Tibial artery (tissue), 4 donors: ENCODE data around the gene SDR42E1.

Source experiments
- DNase-seq, 2 donors: peaks; one replicate each; pipeline ENCODE4 v3.0.0-alpha.2; 2019
- H3K27ac ChIP-seq, 2 donors: fragments of 200-600 bp; sonication (generic) in 1 of 2; 1 replicate in 1 of 2; 2 replicates in 1 of 2; pipeline ENCODE4 v1.5.1; 2018 to 2019; ENCODE audit warnings: mild to moderate bottlenecking in 1 of 2
- H3K27me3 ChIP-seq, 2 donors: fragments of 200-600 bp; sonication (generic) in 1 of 2; one replicate each; pipeline versions ENCODE4 v1.5.1 to v1.6.0; 2016 to 2019
- H3K36me3 ChIP-seq, 3 donors: fragments of 200-600 bp; sonication (generic) in 2 of 3; one replicate each; pipeline ENCODE4 v1.5.1; 2016 to 2019; ENCODE audit warnings: mild to moderate bottlenecking in 2 of 3
- H3K4me1 ChIP-seq, 4 donors: fragments of 200-600 bp; sonication (generic) in 2 of 4; 1 replicate in 3 of 4; 2 replicates in 1 of 4; pipeline ENCODE4 v1.5.1; 2016 to 2019
- H3K4me3 ChIP-seq, 2 donors: fragments of 200-600 bp; sonication (generic) in 1 of 2; 1 replicate in 1 of 2; 2 replicates in 1 of 2; pipeline ENCODE4 v1.5.1; 2018 to 2019; ENCODE audit warnings: mild to moderate bottlenecking in 2 of 2
- H3K9me3 ChIP-seq, 3 donors: fragments of 200-600 bp; sonication (generic) in 1 of 3; one replicate each; pipeline ENCODE4 v1.5.1; 2016 to 2019
- CTCF ChIP-seq, 2 experiments: fragments of 200-600 bp in 1 of 2; fragments of 450-650 bp in 1 of 2; IDR thresholded peaks; one replicate each; pipeline ENCODE4 v1.5.1; 2017 to 2019; ENCODE audit warnings: antibody characterized with exemption in 2 of 2, mild to moderate bottlenecking in 1 of 2, moderate library complexity in 1 of 2
- intact Hi-C: fragments of 100-400 bp; cut with DNase I; formaldehyde crosslinking; loops from one replicate; pipeline ENCODE4 v1.15.0; 2023; ENCODE audit warnings: low total_unique reads

The SDR42E1 gene

GRCh38 chr16:82047374-82047773, 36.1 kb upstream of the SDR42E1 start:
- Histone ChIP-seq H3K27me3 (peaks cover 0 to 4% of the 10 kb centered on the region in 2 donors), H3K4me1 (no peaks in the 10 kb centered on the region), H3K9me3 (no peaks in the 10 kb centered on the region), H3K4me3 (no peak overlapping the region), H3K36me3 (no peaks in the 10 kb centered on the region), H3K27ac (no peak overlapping the region)
- TF ChIP-seq CTCF (IDR thresholded peaks at IDR 0.05) = no peak
- no peak for DNase-seq
- intact Hi-C loops = no loop called here

GRCh38 chr16:82046941-82047340, 35.7 kb upstream of the SDR42E1 start:
- intact Hi-C loops = no loop called here
- peaks cover 0 to 4% of the 10 kb centered on the region in 2 donors for H3K27me3 ChIP-seq

GRCh38 chr16:82046541-82046940, 35.3 kb upstream of the SDR42E1 start:
- no peak for TF ChIP-seq CTCF (IDR thresholded peaks at IDR 0.05)
- H3K4me1 ChIP-seq = no peaks in the 10 kb centered on the region
- no peaks in the 10 kb centered on the region for H3K36me3 ChIP-seq
- no peak for DNase-seq
- intact Hi-C loops = no loop called here
- no peaks in the 10 kb centered on the region for H3K9me3 ChIP-seq
- peaks cover 0 to 4% of the 10 kb centered on the region in 2 donors for H3K27me3 ChIP-seq
- no peak overlapping the region for H3K27ac ChIP-seq
- no peak overlapping the region for H3K4me3 ChIP-seq

More at GRCh38 chr16:82046941-82047340, 35.7 kb upstream of the SDR42E1 start:
- no peaks in the 10 kb centered on the region for H3K9me3 ChIP-seq
- H3K27ac ChIP-seq = no peak overlapping the region
- no peak overlapping the region for H3K4me3 ChIP-seq
- no peak for TF ChIP-seq CTCF (IDR thresholded peaks at IDR 0.05)
- no peaks in the 10 kb centered on the region for H3K36me3 ChIP-seq
- H3K4me1 ChIP-seq = no peaks in the 10 kb centered on the region
- no peak for DNase-seq

GRCh38 chr16:82045465-82045864, 34.2 kb upstream of the SDR42E1 start:
- no peak overlapping the region for H3K27ac ChIP-seq
- TF ChIP-seq CTCF (IDR thresholded peaks at IDR 0.05) = no peak
- no peak overlapping the region for H3K4me3 ChIP-seq
- intact Hi-C loops = no loop called here
- DNase-seq = no peak
- no peaks in the 10 kb centered on the region for H3K4me1 ChIP-seq
- peaks cover 0 to 4% of the 10 kb centered on the region in 2 donors for H3K27me3 ChIP-seq
- no peaks in the 10 kb centered on the region for H3K36me3 ChIP-seq
- no peaks in the 10 kb centered on the region for H3K9me3 ChIP-seq

GRCh38 chr16:82044585-82044911, 33.3 kb upstream of the SDR42E1 start:
- Histone ChIP-seq H3K27me3 (peaks cover 0 to 4% of the 10 kb centered on the region in 2 donors), H3K27ac (no peak overlapping the region)
- intact Hi-C loops = no loop called here

More at GRCh38 chr16:82044585-82044911, 33.3 kb upstream of the SDR42E1 start:
- Histone ChIP-seq H3K9me3 (no peaks in the 10 kb centered on the region), H3K4me3 (no peak overlapping the region), H3K4me1 (no peaks in the 10 kb centered on the region), H3K36me3 (no peaks in the 10 kb centered on the region)
- TF ChIP-seq CTCF (IDR thresholded peaks at IDR 0.05) = no peak
- no peak for DNase-seq
